ENCODE data around the gene ALDH8A1. TPM values are rescaled to one million over a fixed set of nuclear protein-coding genes. Genes with fewer than 3 reads are reported as not detected.

ALDH8A1 gene
- total and polyA plus RNA-seq, 7 donors = 0.13 to 0.97 (median 0.47) TPM; not detected in 1

DNA sequence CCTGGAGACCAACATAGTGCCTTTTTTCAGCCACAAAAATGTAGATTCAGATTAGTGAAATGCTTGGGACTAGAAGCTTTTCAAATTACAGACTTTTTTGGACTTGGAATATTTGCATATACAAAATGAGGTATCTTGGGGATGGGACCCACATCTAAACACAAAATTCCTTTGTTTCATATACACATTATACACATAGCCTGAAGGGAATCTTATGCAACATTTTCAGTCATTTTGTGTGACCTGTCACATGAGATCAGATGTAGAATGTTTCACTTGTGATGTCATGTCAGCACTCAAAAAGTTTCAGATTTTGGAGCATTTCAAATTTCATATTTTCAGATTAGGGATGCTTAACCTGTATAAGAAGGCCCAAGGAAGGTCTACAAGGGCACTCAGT, 44.5 kb upstream of the ALDH8A1 start:
- TF ChIP-seq CTCF (IDR thresholded peaks at IDR 0.05) = no peak
- Histone ChIP-seq H3K9me3 (no peaks in the 10 kb centered on the region), H3K27me3 (ENCODE audit: insufficient read depth in 3 of 3, low read length in 2 of 3) (no peaks in the 10 kb centered on the region), H3K36me3 (ENCODE audit: insufficient read depth in 1 of 2, low read depth in 1 of 2) (peaks cover 0 to 78% of the 10 kb centered on the region in 2 donors), H3K4me3 (no peak overlapping the region), H3K27ac (no peak overlapping the region), H3K4me1 (no peaks in the 10 kb centered on the region)
- ATAC-seq (no peak), DNase-seq (no peak)
- intact Hi-C loops (cut with DNase I) = no loop called here

DNA sequence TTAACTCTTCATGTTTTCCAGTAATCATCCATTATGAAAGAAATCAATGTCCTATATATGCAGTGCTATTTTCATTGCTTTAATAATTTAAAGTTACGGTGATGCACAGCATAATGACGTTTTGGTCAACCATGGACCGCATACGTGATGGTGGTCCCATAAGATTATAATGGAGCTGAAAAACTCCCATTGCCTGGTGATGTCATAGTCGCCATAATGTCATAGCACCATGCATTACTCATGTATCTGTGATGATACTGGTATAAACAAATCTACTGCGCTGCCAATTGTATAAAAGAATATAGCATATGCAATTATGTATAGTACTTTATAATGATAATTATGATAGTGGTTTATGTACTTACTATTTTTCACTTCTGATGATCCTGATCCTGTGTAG, 42.3 kb upstream of the ALDH8A1 start:
- Histone ChIP-seq H3K27ac (no peak overlapping the region), H3K36me3 (ENCODE audit: insufficient read depth in 1 of 2, low read depth in 1 of 2) (peaks cover 0 to 81% of the 10 kb centered on the region in 2 donors), H3K27me3 (ENCODE audit: insufficient read depth in 3 of 3, low read length in 2 of 3) (no peaks in the 10 kb centered on the region), H3K4me3 (no peak overlapping the region), H3K4me1 (no peaks in the 10 kb centered on the region), H3K9me3 (no peaks in the 10 kb centered on the region)
- WGBS, 3 donors = 95 to 98% (median 96%) methylated on average over 6 of the region's 6 CpGs
- no peak for DNase-seq
- no peak for TF ChIP-seq CTCF (IDR thresholded peaks at IDR 0.05)
- ATAC-seq = no peak
- intact Hi-C loops (cut with DNase I) = no loop called here

GRCh38 chr6:134990262-134990661, 40.4 kb upstream of the ALDH8A1 start:
- ATAC-seq (no peak), DNase-seq (no peak)
- Histone ChIP-seq H3K36me3 (ENCODE audit: insufficient read depth in 1 of 2, low read depth in 1 of 2) (peaks cover 0 to 84% of the 10 kb centered on the region in 2 donors), H3K9me3 (no peaks in the 10 kb centered on the region), H3K27ac (no peak overlapping the region), H3K4me3 (no peak overlapping the region), H3K4me1 (no peaks in the 10 kb centered on the region), H3K27me3 (ENCODE audit: insufficient read depth in 3 of 3, low read length in 2 of 3) (no peaks in the 10 kb centered on the region)
- intact Hi-C loops (cut with DNase I) = no loop called here
- no peak for TF ChIP-seq CTCF (IDR thresholded peaks at IDR 0.05)
- WGBS, 3 donors = 92 to 100% (median 94%) methylated on average over 3 of the region's 3 CpGs

GRCh38 chr6:134984821-134985220, 34.9 kb upstream of the ALDH8A1 start:
- 49 to 65% (median 54%) methylated on average over 1 of the region's 1 CpG for WGBS, 3 donors
- Histone ChIP-seq H3K9me3 (no peaks in the 10 kb centered on the region), H3K27me3 (ENCODE audit: insufficient read depth in 3 of 3, low read length in 2 of 3) (no peaks in the 10 kb centered on the region), H3K27ac (no peak overlapping the region), H3K4me1 (no peaks in the 10 kb centered on the region), H3K36me3 (ENCODE audit: insufficient read depth in 1 of 2, low read depth in 1 of 2) (peaks cover 9 to 77% of the 10 kb centered on the region in 2 donors), H3K4me3 (no peak overlapping the region)
- DNase-seq = no peak
- TF ChIP-seq CTCF (IDR thresholded peaks at IDR 0.05) = no peak
- ATAC-seq = no peak
- intact Hi-C loops (cut with DNase I) = no loop called here

GRCh38 chr6:134983823-134984222, 33.9 kb upstream of the ALDH8A1 start:
- 88 to 95% (median 91%) methylated on average over 2 of the region's 2 CpGs for WGBS, 3 donors
- intact Hi-C loops (cut with DNase I) = no loop called here
- Histone ChIP-seq H3K36me3 (ENCODE audit: insufficient read depth in 1 of 2, low read depth in 1 of 2) (peaks cover 9 to 80% of the 10 kb centered on the region in 2 donors), H3K27me3 (ENCODE audit: insufficient read depth in 3 of 3, low read length in 2 of 3) (no peaks in the 10 kb centered on the region), H3K9me3 (no peaks in the 10 kb centered on the region), H3K4me1 (no peaks in the 10 kb centered on the region), H3K27ac (no peak overlapping the region), H3K4me3 (no peak overlapping the region)
- no peak for ATAC-seq
- no peak for DNase-seq
- no peak for TF ChIP-seq CTCF (IDR thresholded peaks at IDR 0.05)

All from psoas muscle (tissue), 8 donors.